ENCODE measurements around the gene DTX1.
A peak's percentile ranks its signal among the peaks of the same experiment; 100 is the strongest.

The DTX1 gene

GRCh38 chr12:113056631-113057488 lies at the start of gene DTX1:
Gene DTX1 (plus strand): TSS chr12:113056730. CDS start chr12:113058193, 1,463 bp downstream.
- no peak for FAIRE-seq

- no peak for FAIRE-seq
Observed at GRCh38 chr12:113007166-113007565, 49.4 kb upstream of the DTX1 start.

- no peak for FAIRE-seq
Observed at GRCh38 chr12:113010701-113011100, 45.8 kb upstream of the DTX1 start.

GRCh38 chr12:113014565-113014964 lies 42.0 kb upstream of the DTX1 start:
- no peak for FAIRE-seq

- FAIRE-seq, result no peak
Observed at GRCh38 chr12:113016796-113017195, 39.7 kb upstream of the DTX1 start.

- no peak for FAIRE-seq
Observed at GRCh38 chr12:113019025-113019424, 37.5 kb upstream of the DTX1 start.

GRCh38 chr12:113021500-113021899 lies 35.0 kb upstream of the DTX1 start:
- no peak for FAIRE-seq

GRCh38 chr12:113022563-113023297 lies 33.8 kb upstream of the DTX1 start:
- FAIRE-seq, result no peak

GRCh38 chr12:113027726-113028125 lies 28.8 kb upstream of the DTX1 start:
- no peak for FAIRE-seq

GRCh38 chr12:113030875-113031525 lies 25.5 kb upstream of the DTX1 start:
- FAIRE-seq, result peak; percentile 49

- no peak for FAIRE-seq
Observed at GRCh38 chr12:113039911-113040445, 16.6 kb upstream of the DTX1 start.

- no peak for FAIRE-seq
Observed at GRCh38 chr12:113040722-113041171, 15.8 kb upstream of the DTX1 start.

- no peak for FAIRE-seq
Observed at GRCh38 chr12:113041560-113041959, 15.0 kb upstream of the DTX1 start.

GRCh38 chr12:113043240-113043639 lies 13.3 kb upstream of the DTX1 start:
- no peak for FAIRE-seq

GRCh38 chr12:113044516-113044915 lies 12.0 kb upstream of the DTX1 start:
- no peak for FAIRE-seq

GRCh38 chr12:113048716-113049127 lies 7.8 kb upstream of the DTX1 start:
- FAIRE-seq, result peak; percentile 56

GRCh38 chr12:113049976-113050742 lies 6.4 kb upstream of the DTX1 start:
- FAIRE-seq, result no peak

GRCh38 chr12:113050795-113051194 lies 5.7 kb upstream of the DTX1 start:
- FAIRE-seq, result no peak

GRCh38 chr12:113051759-113052158 lies 4.8 kb upstream of the DTX1 start:
- no peak for FAIRE-seq

- FAIRE-seq, result no peak
Observed at GRCh38 chr12:113052326-113052725, 4.2 kb upstream of the DTX1 start.

GRCh38 chr12:113054948-113055486 lies 1.5 kb upstream of the DTX1 start:
- FAIRE-seq, result no peak
